Keratinocyte (primary cell): ENCODE data around the gene CD44. TPM values are rescaled to one million over a fixed set of nuclear protein-coding genes. Genes with fewer than 3 reads are reported as not detected.

Experiments used
- DNase-seq: peaks from one replicate; pipeline ENCODE4 v3.0.0-alpha.2; 2011; ENCODE audit warnings: low read depth, missing footprints, low spot score
- FAIRE-seq: peaks from 2 replicates; lab custom pipeline; 2011; peaks lifted over from hg19 to GRCh38; lab: Jason Lieb, UNC
- H2AFZ ChIP-seq: 2 replicates; pipeline ENCODE4 v1.6.0; 2012; ENCODE audit warnings: low read length, control low read depth, inconsistent platforms; ENCODE audit not compliant: control insufficient read depth
- H3K27ac ChIP-seq: 2 replicates; pipeline ENCODE4 v1.5.1; 2011; ENCODE audit warnings: low read length; ENCODE audit not compliant: control insufficient read depth, insufficient read depth
- H3K27me3 ChIP-seq: 3 replicates; pipeline ENCODE4 v1.6.0; 2011; ENCODE audit warnings: low read length; ENCODE audit not compliant: control insufficient read depth, insufficient read depth; ENCODE audit errors: extremely low read depth
- H3K36me3 ChIP-seq, 2 experiments: 2 replicates in 1 of 2; 3 replicates in 1 of 2; pipeline ENCODE4 v1.5.1; 2011; ENCODE audit warnings: low read length in 2 of 2, mild to moderate bottlenecking in 1 of 2; ENCODE audit not compliant: control insufficient read depth in 2 of 2, insufficient read depth in 2 of 2; ENCODE audit errors: extremely low read depth in 1 of 2
- H3K4me1 ChIP-seq: 3 replicates; pipeline ENCODE4 v1.5.1; 2011; ENCODE audit warnings: low read length; ENCODE audit not compliant: control insufficient read depth, insufficient read depth; ENCODE audit errors: extremely low read depth
- H3K4me2 ChIP-seq: 3 replicates; pipeline ENCODE4 v1.6.0; 2011; ENCODE audit warnings: low read depth, low read length; ENCODE audit not compliant: control insufficient read depth, insufficient read depth; ENCODE audit errors: extremely low read depth
- H3K4me3 ChIP-seq, 3 experiments: fragments of 200-600 bp in 1 of 3; sonication (generic) in 1 of 3; 2 replicates in 2 of 3; 3 replicates in 1 of 3; pipeline ENCODE4 v1.5.1; 2011 to 2016; ENCODE audit warnings: low read length in 3 of 3, mild to moderate bottlenecking in 3 of 3, control low read depth in 2 of 3, inconsistent platforms in 1 of 3, low read depth in 1 of 3, mixed read lengths in 1 of 3, mixed run types in 1 of 3, moderate library complexity in 1 of 3; ENCODE audit not compliant: control insufficient read depth in 2 of 3, insufficient read depth in 2 of 3; ENCODE audit errors: extremely low read depth in 1 of 3
- H3K79me2 ChIP-seq: 2 replicates; pipeline ENCODE4 v1.6.0; 2012; ENCODE audit warnings: low read length; ENCODE audit not compliant: control insufficient read depth, insufficient read depth
- H3K9ac ChIP-seq: 3 replicates; pipeline ENCODE4 v1.6.0; 2011; ENCODE audit warnings: low read length; ENCODE audit not compliant: control insufficient read depth, insufficient read depth; ENCODE audit errors: extremely low read depth
- H3K9me1 ChIP-seq: 3 replicates; pipeline ENCODE4 v1.6.0; 2011; ENCODE audit warnings: low read length; ENCODE audit not compliant: control insufficient read depth, insufficient read depth; ENCODE audit errors: extremely low read depth
- H3K9me3 ChIP-seq: 2 replicates; pipeline ENCODE4 v1.5.1; 2012; ENCODE audit warnings: low read depth, low read length; ENCODE audit not compliant: control insufficient read depth
- H4K20me1 ChIP-seq: 3 replicates; pipeline ENCODE4 v1.6.0; 2011; ENCODE audit warnings: low read length; ENCODE audit not compliant: control insufficient read depth, insufficient read depth; ENCODE audit errors: extremely low read depth
- EZH2 ChIP-seq: IDR thresholded peaks from one replicate; pipeline ENCODE4 v1.6.1; 2012; ENCODE audit warnings: inconsistent platforms, mild to moderate bottlenecking, low read length, moderate library complexity
- dilution Hi-C: fragments of 300-500 bp; cut with MboI; formaldehyde crosslinking; loops from one replicate; pipeline ENCODE4 v1.7.0; 2020; ENCODE audit warnings: low sequenced_read_pairs; ENCODE audit not compliant: extremely low pct_ligation_motif_present
- polyA plus RNA-seq, 5 experiments: library from polyadenylated mRNA; depleted of rRNA in 3 of 5; stranded (reverse) in 3 of 5; stranded (forward) in 1 of 5; unstranded in 1 of 5; fragments of >200 nt; gene quantifications; 1 replicate in 1 of 5; 2 replicates in 3 of 5; 3 replicates in 1 of 5; pipeline versions ENCODE4 v1.2.1 to v1.2.3, GENCODE V29; 2011 to 2012; ENCODE audit warnings: missing spikeins in 2 of 5, low read depth in 1 of 5, low replicate concordance in 1 of 5
- TF ChIP-seq, protein P1 (sequence below), 3 experiments: IDR thresholded peaks in 1 of 3; conservative IDR thresholded peaks in 1 of 3; optimal IDR thresholded peaks in 1 of 3; 2 replicates in 2 of 3; 3 replicates in 1 of 3; pipeline versions ENCODE3 to v1.5.1; 2011; ENCODE audit warnings: low read length in 3 of 3, mild to moderate bottlenecking in 3 of 3, moderate library complexity in 2 of 3, control low read depth in 1 of 3, inconsistent platforms in 1 of 3; ENCODE audit not compliant: insufficient read depth in 2 of 3; ENCODE audit errors: extremely low read depth in 1 of 3

The CD44 gene
- polyA plus RNA-seq, 1 donor (not counting 4 experiments of a cell fraction or from before 2014, with no cell fraction given): 2,038 TPM

DNA sequence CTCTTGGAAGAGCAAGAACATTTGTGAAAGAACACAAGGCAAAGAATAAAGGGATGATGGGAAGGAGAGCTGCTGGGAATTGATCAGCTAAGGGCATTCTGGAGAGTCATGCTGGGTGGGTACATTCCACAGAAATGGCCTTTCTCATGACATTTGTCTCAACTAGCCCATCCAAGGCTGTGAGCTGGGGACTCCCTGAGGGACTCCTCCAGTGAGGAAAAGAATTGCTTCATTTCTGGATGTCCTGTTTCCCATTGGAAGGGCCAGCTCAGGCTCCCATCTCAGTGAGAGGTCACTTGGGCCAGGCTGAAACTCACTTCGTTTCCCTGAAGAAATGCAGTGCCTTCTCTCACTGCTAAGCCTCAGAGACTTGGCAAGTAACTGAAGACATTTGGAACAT is 106.8 kb downstream of the CD44 start:
- Histone ChIP-seq H3K36me3 (no peaks in the 10 kb centered on the region), H3K9me3 (peaks cover 3% of the 10 kb centered on the region), H3K9ac (no peak overlapping the region), H3K4me1 (no peaks in the 10 kb centered on the region), H4K20me1 (no peaks in the 10 kb centered on the region), H2AFZ (no peak overlapping the region), H3K9me1 (no peaks in the 10 kb centered on the region), H3K27me3 (no peaks in the 10 kb centered on the region), H3K27ac (no peak overlapping the region), H3K79me2 (no peaks in the 10 kb centered on the region), H3K4me3 (no peak overlapping the region), H3K4me2 (no peak overlapping the region)
- FAIRE-seq: no peak
- no peak for DNase-seq
- TF ChIP-seq, protein P1, sequence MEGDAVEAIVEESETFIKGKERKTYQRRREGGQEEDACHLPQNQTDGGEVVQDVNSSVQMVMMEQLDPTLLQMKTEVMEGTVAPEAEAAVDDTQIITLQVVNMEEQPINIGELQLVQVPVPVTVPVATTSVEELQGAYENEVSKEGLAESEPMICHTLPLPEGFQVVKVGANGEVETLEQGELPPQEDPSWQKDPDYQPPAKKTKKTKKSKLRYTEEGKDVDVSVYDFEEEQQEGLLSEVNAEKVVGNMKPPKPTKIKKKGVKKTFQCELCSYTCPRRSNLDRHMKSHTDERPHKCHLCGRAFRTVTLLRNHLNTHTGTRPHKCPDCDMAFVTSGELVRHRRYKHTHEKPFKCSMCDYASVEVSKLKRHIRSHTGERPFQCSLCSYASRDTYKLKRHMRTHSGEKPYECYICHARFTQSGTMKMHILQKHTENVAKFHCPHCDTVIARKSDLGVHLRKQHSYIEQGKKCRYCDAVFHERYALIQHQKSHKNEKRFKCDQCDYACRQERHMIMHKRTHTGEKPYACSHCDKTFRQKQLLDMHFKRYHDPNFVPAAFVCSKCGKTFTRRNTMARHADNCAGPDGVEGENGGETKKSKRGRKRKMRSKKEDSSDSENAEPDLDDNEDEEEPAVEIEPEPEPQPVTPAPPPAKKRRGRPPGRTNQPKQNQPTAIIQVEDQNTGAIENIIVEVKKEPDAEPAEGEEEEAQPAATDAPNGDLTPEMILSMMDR (optimal IDR thresholded peaks at IDR 0.05 in 1 of 3, IDR thresholded peaks at IDR 0.05 in 1 of 3, conservative IDR thresholded peaks at IDR 0.05 in 1 of 3; ENCODE audit: extremely low read depth in 1 of 3, insufficient read depth in 2 of 3, low read length in 3 of 3): no peak
- no peak for TF ChIP-seq EZH2
- dilution Hi-C loops: no loop called here

DNA sequence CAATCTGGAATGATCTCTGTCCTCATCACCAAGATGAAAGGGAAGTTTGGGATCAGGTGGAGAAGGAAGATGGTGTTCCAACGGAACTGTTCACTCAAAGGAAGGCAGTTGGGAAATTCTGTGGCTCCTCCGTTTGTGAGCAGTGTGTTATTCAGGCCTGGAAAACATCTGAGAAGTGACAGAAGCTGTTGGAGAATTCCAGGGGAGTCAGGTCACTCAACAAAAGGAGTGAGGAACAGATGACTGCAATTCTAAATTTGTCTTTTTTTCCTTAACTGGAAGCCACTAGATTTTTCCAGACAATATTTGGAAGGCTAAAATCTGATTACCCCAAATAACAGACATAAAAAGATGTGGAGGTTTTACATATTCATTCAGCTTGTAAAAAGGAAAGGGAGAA is 107.8 kb downstream of the CD44 start:
- H3K9me3 ChIP-seq: peaks cover 3% of the 10 kb centered on the region
- no peak overlapping the region for H3K4me2 ChIP-seq
- H3K79me2 ChIP-seq: no peaks in the 10 kb centered on the region
- H3K9me1 ChIP-seq: no peaks in the 10 kb centered on the region
- H3K4me3 ChIP-seq: no peak overlapping the region
- H3K36me3 ChIP-seq: no peaks in the 10 kb centered on the region
- FAIRE-seq (no peak), DNase-seq (no peak)
- H3K27me3 ChIP-seq: no peaks in the 10 kb centered on the region
- H3K9ac ChIP-seq: no peak overlapping the region
- dilution Hi-C loops: no loop called here
- no peak overlapping the region for H3K27ac ChIP-seq
- no peaks in the 10 kb centered on the region for H4K20me1 ChIP-seq
- no peaks in the 10 kb centered on the region for H3K4me1 ChIP-seq
- TF ChIP-seq, protein P1 (optimal IDR thresholded peaks at IDR 0.05 in 1 of 3, IDR thresholded peaks at IDR 0.05 in 1 of 3, conservative IDR thresholded peaks at IDR 0.05 in 1 of 3; ENCODE audit: extremely low read depth in 1 of 3, insufficient read depth in 2 of 3, low read length in 3 of 3): no peak
- no peak for TF ChIP-seq EZH2
- H2AFZ ChIP-seq: no peak overlapping the region
